NT2/D1 (cell line): ENCODE results near the gene ALG1.
"Not testable (repeated sequence)": the region's sequence is repeated elsewhere in the genome, so short reads cannot be mapped to it uniquely, and the experiment has no call there.

Experiments
- DNase-seq: peaks from one replicate; pipeline ENCODE4 v3.0.0-alpha.2; 2011; ENCODE audit warnings: low read depth, low spot score
- H3K27me3 ChIP-seq: 2 replicates; pipeline ENCODE4 v1.6.0; 2011; ENCODE audit warnings: mild to moderate bottlenecking; ENCODE audit not compliant: insufficient read length, insufficient read depth
- H3K36me3 ChIP-seq: 2 replicates; pipeline ENCODE4 v1.6.1; 2011; ENCODE audit warnings: mild to moderate bottlenecking, low read length, mixed read lengths; ENCODE audit not compliant: insufficient read depth, insufficient read length
- H3K4me1 ChIP-seq: 2 replicates; pipeline ENCODE4 v1.5.1; 2011; ENCODE audit not compliant: insufficient read depth, insufficient read length
- H3K4me3 ChIP-seq: 2 replicates; pipeline ENCODE4 v1.5.1; 2011; ENCODE audit warnings: low read depth; ENCODE audit not compliant: insufficient read length
- H3K9ac ChIP-seq: 2 replicates; pipeline ENCODE4 v1.6.0; 2011; ENCODE audit warnings: low read depth; ENCODE audit not compliant: insufficient read length
- H3K9me3 ChIP-seq: 2 replicates; pipeline ENCODE4 v1.5.1; 2011; ENCODE audit warnings: mild to moderate bottlenecking, low read length; ENCODE audit not compliant: insufficient read depth
- SUZ12 ChIP-seq: IDR thresholded peaks from 2 replicates; pipeline ENCODE4 v1.6.1; 2011; ENCODE audit not compliant: insufficient read length, insufficient read depth; ENCODE audit errors: extremely low read depth
- YY1 ChIP-seq: IDR thresholded peaks from 2 replicates; pipeline ENCODE4 v1.6.1; 2011; ENCODE audit not compliant: insufficient read length, insufficient read depth
- ZNF274 ChIP-seq: IDR thresholded peaks from 2 replicates; pipeline ENCODE4 v1.6.1; 2011; ENCODE audit warnings: mild to moderate bottlenecking, low read depth, low read length

Gene ALG1

DNA sequence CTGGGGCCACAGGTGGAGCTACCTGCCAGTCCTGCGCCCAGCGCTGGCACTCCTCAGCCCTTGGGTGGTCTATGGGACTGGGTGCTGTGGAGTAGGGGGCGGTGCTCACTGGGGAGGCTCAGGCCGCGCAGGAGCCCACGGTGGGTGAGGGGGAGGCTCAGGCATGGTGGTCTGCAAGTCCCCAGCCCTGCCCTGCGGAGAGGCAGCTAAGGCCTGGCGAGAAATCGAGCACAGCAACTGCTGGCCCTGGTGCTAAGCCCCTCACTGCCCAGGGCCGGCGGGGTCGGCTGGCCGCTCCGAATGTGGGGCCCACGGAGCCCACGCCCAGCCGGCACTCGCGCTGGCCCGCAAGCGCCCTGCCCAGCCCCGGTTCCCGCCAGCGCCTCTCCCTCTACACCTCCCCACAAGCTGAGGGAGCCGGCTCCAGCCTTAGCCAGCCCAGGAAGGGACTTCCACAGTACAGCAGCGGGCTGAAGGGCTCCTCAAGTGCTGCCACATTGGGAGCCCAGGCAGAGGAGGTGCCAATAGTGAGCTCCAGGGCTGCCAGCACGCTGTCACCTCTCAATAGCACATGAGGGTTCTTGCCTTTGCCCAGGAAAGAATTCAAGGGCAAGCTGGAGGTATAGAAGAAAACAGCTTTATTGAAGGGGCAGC lies 37.0 kb downstream of the ALG1 start:
- H3K9ac ChIP-seq, result no peak overlapping the region
- H3K4me3 ChIP-seq, result no peak overlapping the region
- TF ChIP-seq YY1 (no peak), ZNF274 (no peak), SUZ12 (no peak)

DNA sequence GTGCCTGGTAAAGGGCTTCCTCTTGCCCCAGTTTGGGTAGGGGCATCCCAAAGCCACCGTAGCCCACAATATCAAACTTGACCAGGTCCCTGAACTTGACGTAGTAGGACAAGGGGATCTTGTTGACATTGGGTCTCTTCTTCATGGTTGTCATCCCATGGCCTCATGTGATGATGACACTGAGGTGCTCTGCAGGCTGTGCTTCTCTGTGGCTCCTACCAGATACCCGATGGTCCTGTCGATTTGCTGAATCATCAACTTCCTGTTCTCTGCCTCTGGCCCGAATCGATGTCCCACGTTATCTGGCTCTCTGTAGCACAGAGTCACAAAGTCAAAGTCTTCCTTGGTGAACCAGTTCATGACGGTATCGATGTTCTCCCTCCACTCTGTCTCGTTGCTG lies 39.3 kb downstream of the ALG1 start:
- H3K9ac ChIP-seq, H3K36me3 ChIP-seq, H3K4me1 ChIP-seq, H3K27me3 ChIP-seq, H3K9me3 ChIP-seq, DNase-seq, H3K4me3 ChIP-seq: not testable (repeated sequence)

More for the DNA sequence above, 37.0 kb downstream of the ALG1 start:
- DNase-seq, result no peak
- Histone ChIP-seq H3K9me3 (no peaks in the 10 kb centered on the region), H3K4me1 (no peaks in the 10 kb centered on the region), H3K27me3 (no peaks in the 10 kb centered on the region), H3K36me3 (no peaks in the 10 kb centered on the region)

DNA sequence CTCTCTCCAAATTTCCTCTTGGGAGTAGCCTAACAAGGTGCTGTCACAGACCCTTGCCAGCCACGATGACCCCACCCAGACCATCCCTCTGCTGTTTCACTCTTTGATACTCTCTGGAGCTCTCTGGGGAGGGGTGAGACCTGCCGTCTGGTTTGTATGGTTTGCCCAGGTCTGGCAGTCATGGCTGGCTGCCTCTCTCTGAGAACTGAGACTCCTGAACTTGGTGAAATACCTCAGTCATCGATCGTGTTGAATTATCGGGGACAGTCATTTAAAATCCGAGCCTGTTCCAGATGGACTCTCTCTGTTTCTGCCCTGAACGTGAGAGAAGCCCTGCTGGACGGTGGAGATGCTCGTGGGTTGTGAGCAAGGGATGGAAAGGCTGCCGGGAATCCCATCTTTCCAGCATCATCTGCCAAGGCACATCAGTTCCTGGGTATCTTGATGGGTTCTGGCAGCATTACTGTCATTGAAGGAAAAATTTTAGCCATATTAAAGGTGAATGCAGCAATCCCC lies 45.2 kb downstream of the ALG1 start:
- H3K4me3 ChIP-seq, H3K4me1 ChIP-seq, H3K27me3 ChIP-seq, H3K9ac ChIP-seq, H3K36me3 ChIP-seq, DNase-seq, H3K9me3 ChIP-seq: not testable (repeated sequence)

DNA sequence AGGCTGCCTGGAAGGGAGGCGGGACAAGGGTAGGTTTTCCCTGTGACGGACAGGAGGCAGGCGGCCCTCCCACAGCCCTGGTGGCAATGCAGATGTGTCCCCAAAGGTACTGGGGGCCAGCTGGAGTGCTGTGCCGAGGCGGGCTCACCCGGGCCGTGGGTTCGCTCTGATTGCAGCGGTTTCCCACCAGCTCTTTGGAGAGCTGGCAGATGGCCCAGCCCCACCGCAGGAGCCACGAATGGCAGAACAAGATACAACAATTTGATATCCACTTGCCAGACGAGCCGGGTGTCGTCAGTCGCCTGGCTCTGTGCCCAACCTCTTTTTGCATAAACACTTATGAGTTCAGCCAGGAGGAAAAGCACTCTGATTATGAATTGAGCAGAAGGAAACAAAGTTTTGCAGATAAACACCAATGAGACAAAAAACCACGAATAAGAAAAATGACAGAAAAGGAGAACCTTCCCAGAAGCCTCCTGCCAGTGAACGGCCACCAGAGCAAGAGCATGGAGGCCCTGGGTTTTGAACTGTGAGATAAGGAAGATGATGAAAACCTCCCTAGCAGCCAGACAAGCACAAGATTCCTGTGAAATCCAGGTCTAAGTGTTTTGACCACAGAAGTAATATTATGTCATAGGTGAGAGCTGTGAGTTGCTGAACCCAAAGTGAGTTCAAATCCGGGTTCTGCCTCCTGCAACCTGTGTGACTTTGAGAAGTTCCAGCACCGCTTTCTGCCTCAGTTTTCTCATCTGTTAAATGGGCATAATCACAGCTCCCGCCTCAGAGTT lies 45.9 kb downstream of the ALG1 start:
- DNase-seq, H3K4me1 ChIP-seq, H3K9ac ChIP-seq, H3K9me3 ChIP-seq, H3K36me3 ChIP-seq, H3K4me3 ChIP-seq, H3K27me3 ChIP-seq: not testable (repeated sequence)

DNA sequence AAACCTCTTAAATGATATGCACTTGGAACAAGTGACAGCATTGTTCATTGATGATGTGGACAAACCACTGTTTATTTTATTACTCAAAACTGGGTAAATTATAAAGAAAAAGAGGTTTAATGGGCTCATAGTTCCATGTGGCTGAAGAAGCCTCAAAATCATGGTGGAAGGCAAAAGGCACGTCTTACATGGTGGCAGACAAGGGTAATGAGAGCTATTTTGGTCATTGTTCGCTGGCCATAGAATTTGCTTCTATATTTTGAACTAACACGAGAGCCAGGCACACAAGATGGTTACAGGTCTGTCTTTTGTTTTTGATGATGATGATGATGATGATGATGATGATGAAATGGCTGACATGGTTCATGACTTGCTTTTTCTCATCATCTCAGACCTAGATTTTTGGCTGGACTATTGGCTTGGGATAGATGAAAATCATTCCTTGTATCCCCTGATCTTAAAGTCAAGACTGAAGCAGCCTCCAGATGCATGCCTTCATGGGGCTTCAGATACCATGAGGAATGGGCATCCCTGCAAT lies 59.9 kb downstream of the ALG1 start:
- not testable (repeated sequence) for H3K9me3 ChIP-seq, DNase-seq, H3K36me3 ChIP-seq, H3K4me3 ChIP-seq, H3K4me1 ChIP-seq, H3K27me3 ChIP-seq, H3K9ac ChIP-seq

DNA sequence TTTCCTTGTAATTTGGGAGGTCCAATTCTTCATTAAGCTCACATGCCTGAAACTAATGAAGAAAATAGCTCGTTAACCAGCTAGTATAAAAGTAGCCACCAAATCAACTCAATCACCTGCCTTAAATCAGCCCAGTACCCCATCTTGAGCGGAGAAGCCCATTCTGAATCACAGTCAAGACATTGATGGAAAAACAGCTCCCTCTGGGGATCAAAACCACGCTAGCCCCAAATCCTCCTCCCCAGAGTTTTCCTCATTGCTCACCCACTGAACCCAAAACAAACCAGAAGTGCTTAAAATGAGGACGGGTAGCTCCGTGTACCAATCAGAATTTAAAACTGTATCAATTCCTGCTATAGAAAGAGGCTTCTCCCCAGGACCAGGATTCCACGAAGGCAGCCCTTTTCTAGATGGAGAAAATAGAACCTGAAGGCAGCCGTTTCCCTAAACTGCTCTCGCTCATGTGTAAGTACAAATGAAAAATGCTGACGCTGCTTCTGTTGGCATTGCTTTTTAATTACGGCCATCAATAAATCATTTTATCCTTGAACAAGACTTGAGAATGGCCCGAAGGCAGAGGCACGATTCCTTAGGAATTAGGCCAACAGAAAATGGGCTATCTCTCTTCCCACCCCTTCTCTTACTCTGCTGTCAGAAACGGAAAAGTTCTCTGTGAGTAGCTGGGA lies 61.4 kb downstream of the ALG1 start:
- DNase-seq, H3K4me3 ChIP-seq, H3K9me3 ChIP-seq, H3K36me3 ChIP-seq, H3K4me1 ChIP-seq, H3K27me3 ChIP-seq, H3K9ac ChIP-seq: not testable (repeated sequence)

DNA sequence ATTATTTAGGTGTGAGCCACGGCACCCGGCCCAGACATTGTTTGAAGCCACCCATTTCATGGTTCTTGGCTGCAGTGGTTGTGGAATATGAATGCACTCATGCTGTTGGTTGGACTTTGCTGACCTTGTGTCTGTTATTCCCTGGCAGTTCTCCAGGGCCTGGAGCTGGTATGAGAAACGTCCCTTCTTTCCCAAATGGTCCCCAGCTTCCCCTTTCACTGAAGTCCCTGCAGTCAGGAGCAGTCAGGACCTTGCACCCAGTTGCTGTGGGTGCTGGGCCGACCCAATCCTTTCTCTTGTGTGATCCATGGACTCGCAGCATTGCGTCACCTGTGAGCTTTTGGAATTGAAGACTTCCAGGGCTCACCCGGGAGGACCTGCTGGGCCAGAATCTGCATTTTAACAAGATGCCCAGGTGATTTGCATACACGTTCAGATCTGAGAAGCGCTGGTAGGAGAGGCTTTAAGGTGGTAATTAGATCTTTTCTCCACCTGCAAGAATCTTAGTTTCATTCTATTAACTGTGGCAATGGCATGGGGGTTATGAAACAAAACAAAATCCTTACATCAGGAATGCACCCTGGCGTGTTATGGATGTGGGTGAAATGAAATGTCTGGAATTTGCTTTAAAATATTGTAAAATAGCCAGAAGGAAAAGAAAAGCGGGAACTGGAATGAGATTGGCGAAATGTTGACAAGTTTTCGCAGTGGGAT lies 63.3 kb downstream of the ALG1 start:
- not testable (repeated sequence) for H3K4me3 ChIP-seq, H3K4me1 ChIP-seq, H3K9ac ChIP-seq

More for the DNA sequence above, 63.3 kb downstream of the ALG1 start:
- not testable (repeated sequence) for H3K9me3 ChIP-seq, H3K36me3 ChIP-seq, H3K27me3 ChIP-seq
- DNase-seq, result peak; percentile 54
